H1 (cell line): Measurements from ENCODE around the gene OLA1. TPM values are rescaled to one million over a fixed set of nuclear protein-coding genes. Genes with fewer than 3 reads are reported as not detected.
A peak's percentile ranks its signal among the peaks of the same experiment; 100 is the strongest.

Experiments
- EGR1 ChIP-seq: IDR thresholded peaks from 2 replicates; pipeline ENCODE4 v1.6.1; 2011; ENCODE audit warnings: low read depth, low read length, borderline replicate concordance
- KDM4A ChIP-seq: IDR thresholded peaks from one replicate; pipeline ENCODE4 v1.7.1; 2012; ENCODE audit warnings: low read depth, mild to moderate bottlenecking, moderate library complexity, low read length, inconsistent platforms; ENCODE audit not compliant: severe bottlenecking
- PHF8 ChIP-seq: fragments of 200-600 bp; sonication (generic); conservative IDR thresholded peaks from 2 replicates; pipeline ENCODE4 v1.7.1; 2012; ENCODE audit warnings: low read depth, mild to moderate bottlenecking, inconsistent platforms, low read length, moderate library complexity
- SP1 ChIP-seq: IDR thresholded peaks from 2 replicates; pipeline ENCODE4 v1.6.1; 2011; ENCODE audit warnings: low read depth, low read length
- TCF12 ChIP-seq: IDR thresholded peaks from 2 replicates; pipeline ENCODE4 v1.6.1; 2011; ENCODE audit warnings: low read depth, mild to moderate bottlenecking, low read length
- ZNF274 ChIP-seq: IDR thresholded peaks from 2 replicates; pipeline ENCODE4 v1.7.0; 2012; ENCODE audit warnings: low read length, borderline replicate concordance; ENCODE audit errors: extremely low read depth
- polyA plus RNA-seq, 7 experiments: library from polyadenylated mRNA; depleted of rRNA in 3 of 7; stranded (reverse) in 5 of 7; unstranded in 2 of 7; fragments of >200 nt in 5 of 7; fragments of 200-250 nt in 2 of 7; gene quantifications; 1 replicate in 5 of 7; 2 replicates in 1 of 7; 4 replicates in 1 of 7; pipeline versions ENCODE4 v1.2.1 to v1.2.3, GENCODE V29; 2011 to 2013; ENCODE audit warnings: missing spikeins in 2 of 7, mixed read lengths in 2 of 7
- total RNA-seq: library from RNA; stranded (reverse); fragmentation: NEBNext Ultra II Directional; extraction: Animal tissue kit (Norgen Biotek cat#: 25700); gene quantifications from 2 replicates; pipeline ENCODE4 v1.2.1, GENCODE V29; 2021
- TF ChIP-seq, protein P1 (sequence below): IDR thresholded peaks from 2 replicates; pipeline ENCODE4 v1.6.1; 2011; ENCODE audit warnings: low read depth, mild to moderate bottlenecking, low read length; ENCODE audit not compliant: insufficient read depth

The OLA1 gene
- total and polyA plus RNA-seq, 2 of the 8 experiments (the other 6 are each of a cell fraction or from before 2014, with no cell fraction given) = 39.3 to 158 TPM

DNA sequence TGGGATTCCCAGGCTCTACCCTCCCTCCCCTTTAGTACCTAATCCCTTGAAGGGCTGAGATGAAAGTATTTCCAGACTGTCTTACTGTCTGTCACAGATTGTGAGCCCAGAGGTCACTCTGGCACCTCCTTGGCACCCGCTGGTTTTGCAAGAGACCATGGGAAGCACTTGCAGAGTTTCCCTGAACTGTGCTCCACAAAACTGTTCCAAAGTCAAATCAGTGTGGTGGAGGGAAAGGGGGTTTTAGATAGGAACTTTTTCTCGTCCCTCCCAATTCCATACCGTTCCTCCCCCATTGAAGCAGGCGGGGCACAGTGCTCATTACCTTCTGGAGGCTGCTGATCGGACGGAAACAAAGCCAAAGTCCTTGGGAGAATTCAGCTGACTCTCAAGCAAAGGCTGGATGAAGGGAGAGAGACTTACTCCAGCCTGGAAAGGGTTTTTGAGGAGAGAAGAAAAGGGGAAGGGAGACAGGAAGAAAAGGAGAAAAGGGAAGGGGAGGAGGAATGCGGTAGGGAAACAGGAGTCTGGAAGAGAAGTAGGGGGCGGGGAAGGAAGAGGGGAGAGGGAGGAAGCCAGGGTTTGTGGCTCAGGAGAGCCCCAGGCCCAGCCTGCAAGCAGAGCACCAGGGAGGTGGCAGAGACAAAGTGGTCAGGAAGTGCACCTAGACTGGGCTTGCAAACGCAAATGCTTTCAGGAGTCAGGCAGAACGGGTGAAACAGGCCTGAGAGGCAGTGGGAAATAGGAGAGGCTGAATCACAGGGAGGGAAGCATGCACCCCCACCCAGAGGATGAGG is 194.8 kb downstream of the OLA1 start (continued):
- TF ChIP-seq EGR1 = peak; percentile 85
- no peak for TF ChIP-seq PHF8
- no peak for TF ChIP-seq ZNF274
- peak; percentile 25 for TF ChIP-seq KDM4A
- peak; percentile 42; the same call in 1 of the 2 replicates for TF ChIP-seq SP1
- TF ChIP-seq, protein P1, sequence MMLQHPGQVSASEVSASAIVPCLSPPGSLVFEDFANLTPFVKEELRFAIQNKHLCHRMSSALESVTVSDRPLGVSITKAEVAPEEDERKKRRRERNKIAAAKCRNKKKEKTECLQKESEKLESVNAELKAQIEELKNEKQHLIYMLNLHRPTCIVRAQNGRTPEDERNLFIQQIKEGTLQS = no peak
- TF ChIP-seq TCF12 = no peak
